Measurements from ENCODE around the gene TMEM123. TPM values are rescaled to one million over a fixed set of nuclear protein-coding genes. Genes with fewer than 3 reads are reported as not detected.

Gene TMEM123
- total and polyA plus RNA-seq, 2 of the 13 experiments (the other 11 are each of a cell fraction or from before 2014, with no cell fraction given) = 365 to 2,761 TPM

GRCh38 chr11:102346748-102347461 is 105.7 kb downstream of the TMEM123 start, which contains the start of gene BIRC2 (continued):
- TF ChIP-seq SNRNP70 (IDR thresholded peaks at IDR 0.05; ENCODE audit: low read depth, low read length) (no peak), ZNF784 (CRISPR knock-in tag; IDR thresholded peaks at IDR 0.05; ENCODE audit: borderline replicate concordance) (no peak), ZNF136 (CRISPR knock-in tag; IDR thresholded peaks at IDR 0.05; ENCODE audit: low read depth) (0 out of 2 replicates have a peak, but pooled peaks have one; percentile 39), ZBTB1 (CRISPR knock-in tag; IDR thresholded peaks at IDR 0.05; ENCODE audit: borderline replicate concordance) (no peak), ZNF33A (CRISPR knock-in tag; IDR thresholded peaks at IDR 0.05; ENCODE audit: borderline replicate concordance) (0 out of 2 replicates have a peak, but pooled peaks have one; percentile 1), FOXO4 (CRISPR knock-in tag; conservative IDR thresholded peaks at IDR 0.05) (no peak), RBM39 (IDR thresholded peaks at IDR 0.05; ENCODE audit: low read depth, low read length, poor library complexity, severe bottlenecking) (peak; percentile 96), ZNF609 (CRISPR knock-in tag; IDR thresholded peaks at IDR 0.05; ENCODE audit: borderline replicate concordance) (peak; percentile 64; the same call in 1 of the 2 replicates), GMEB2 (CRISPR knock-in tag; IDR thresholded peaks at IDR 0.05; ENCODE audit: low read depth) (peak; percentile 78), RNF2 (conservative IDR thresholded peaks at IDR 0.05; ENCODE audit: low read depth) (peak; percentile 40; the same call in 1 of the 2 replicates), ZNF790 (CRISPR knock-in tag; IDR thresholded peaks at IDR 0.05; ENCODE audit: borderline replicate concordance) (no peak), ERF (CRISPR knock-in tag; IDR thresholded peaks at IDR 0.05) (peak; percentile 57; the same call in 1 of the 2 replicates), HNF4G (IDR thresholded peaks at IDR 0.05; ENCODE audit: borderline replicate concordance, low read depth, low read length) (no peak), HNF4G (CRISPR knock-in tag; IDR thresholded peaks at IDR 0.05; ENCODE audit: borderline replicate concordance, low read depth) (0 out of 2 replicates have a peak, but pooled peaks have one; percentile 46), ZFX (CRISPR knock-in tag; IDR thresholded peaks at IDR 0.05; ENCODE audit: low read depth) (peak; percentile 93), HES4 (CRISPR knock-in tag; IDR thresholded peaks at IDR 0.05; ENCODE audit: borderline replicate concordance) (peak; percentile 65; the same call in 1 of the 2 replicates), RAD51 (IDR thresholded peaks at IDR 0.05; ENCODE audit: borderline replicate concordance) (no peak)

All from HepG2 (cell line).